ENCODE results near the gene C4orf50. TPM values are rescaled to one million over a fixed set of nuclear protein-coding genes. Genes with fewer than 3 reads are reported as not detected.

Gene C4orf50
- polyA plus RNA-seq, 1 donor, result 0.01 TPM

- DNase-seq (ENCODE audit: low read depth), result no peak
Observed at GRCh38 chr4:6043843-6044242, 25.6 kb upstream of the C4orf50 start.

- DNase-seq (ENCODE audit: low read depth), result no peak
Observed at GRCh38 chr4:6043188-6043587, 25.0 kb upstream of the C4orf50 start.

- DNase-seq (ENCODE audit: low read depth), result no peak
Observed at GRCh38 chr4:6042293-6043063, 24.2 kb upstream of the C4orf50 start.

GRCh38 chr4:6041800-6042199 is 23.6 kb upstream of the C4orf50 start:
- no peak for DNase-seq (ENCODE audit: low read depth)

- DNase-seq (ENCODE audit: low read depth), result no peak
Observed at GRCh38 chr4:6038711-6039110, 20.5 kb upstream of the C4orf50 start.

- no peak for DNase-seq (ENCODE audit: low read depth)
Observed at GRCh38 chr4:6035786-6036185, 17.6 kb upstream of the C4orf50 start.

- no peak for DNase-seq (ENCODE audit: low read depth)
Observed at GRCh38 chr4:6033381-6033780, 15.2 kb upstream of the C4orf50 start.

GRCh38 chr4:6032249-6033244 is 14.3 kb upstream of the C4orf50 start:
- DNase-seq (ENCODE audit: low read depth), result no peak

GRCh38 chr4:6031846-6032245 is 13.6 kb upstream of the C4orf50 start:
- DNase-seq (ENCODE audit: low read depth), result no peak

GRCh38 chr4:6030679-6031078 is 12.4 kb upstream of the C4orf50 start:
- DNase-seq (ENCODE audit: low read depth), result no peak

- DNase-seq (ENCODE audit: low read depth), result no peak
Observed at GRCh38 chr4:6029254-6029653, 11.0 kb upstream of the C4orf50 start.

- DNase-seq (ENCODE audit: low read depth), result no peak
Observed at GRCh38 chr4:6028168-6028567, 9.9 kb upstream of the C4orf50 start.

GRCh38 chr4:6027392-6027791 is 9.2 kb upstream of the C4orf50 start:
- no peak for DNase-seq (ENCODE audit: low read depth)

GRCh38 chr4:6024313-6024960 is 6.2 kb upstream of the C4orf50 start:
- DNase-seq (ENCODE audit: low read depth), result no peak

- no peak for DNase-seq (ENCODE audit: low read depth)
Observed at GRCh38 chr4:6023731-6024130, 5.5 kb upstream of the C4orf50 start.

- no peak for DNase-seq (ENCODE audit: low read depth)
Observed at GRCh38 chr4:6022607-6023288, 4.5 kb upstream of the C4orf50 start.

- no peak for DNase-seq (ENCODE audit: low read depth)
Observed at GRCh38 chr4:6021831-6022606, 3.8 kb upstream of the C4orf50 start.

GRCh38 chr4:6020613-6021012 is 2.4 kb upstream of the C4orf50 start:
- no peak for DNase-seq (ENCODE audit: low read depth)

- peak; percentile 13 for DNase-seq (ENCODE audit: low read depth)
Observed at GRCh38 chr4:6019316-6020263, 1.4 kb upstream of the C4orf50 start.

- no peak for DNase-seq (ENCODE audit: low read depth)
Observed at GRCh38 chr4:6017800-6018199, 431 bp downstream of the C4orf50 start.

All from forelimb muscle (tissue), 1 donor.